Adipocyte (in vitro differentiated cells): Measurements from ENCODE around the gene IPCEF1.
A peak's percentile ranks its signal among the peaks of the same experiment; 100 is the strongest.

Experiments used
- DNase-seq: peaks from one replicate; pipeline ENCODE4 v3.0.0-alpha.2; 2015; ENCODE audit warnings: low read depth
- H3K27me3 ChIP-seq: replicated peaks from 2 replicates; pipeline ENCODE4 v1.7.0; 2013; ENCODE audit warnings: mild to moderate bottlenecking, low read length, moderate library complexity; ENCODE audit not compliant: control insufficient read depth, insufficient read depth
- H3K36me3 ChIP-seq: 2 replicates; pipeline ENCODE4 v1.7.0; 2013; ENCODE audit warnings: low read length, mild to moderate bottlenecking, moderate library complexity; ENCODE audit not compliant: control insufficient read depth, insufficient read depth, severe bottlenecking
- H3K4me1 ChIP-seq: 2 replicates; pipeline ENCODE4 v1.7.0; 2013; ENCODE audit warnings: mild to moderate bottlenecking, low read length, moderate library complexity; ENCODE audit not compliant: control insufficient read depth, insufficient read depth
- H3K4me3 ChIP-seq: 2 replicates; pipeline ENCODE4 v1.7.0; 2013; ENCODE audit warnings: mild to moderate bottlenecking, low read length, moderate library complexity
- H3K9ac ChIP-seq: 2 replicates; pipeline ENCODE4 v1.7.0; 2013; ENCODE audit warnings: mild to moderate bottlenecking, low read length, moderate library complexity
- H3K9me3 ChIP-seq: 2 replicates; pipeline ENCODE4 v1.7.0; 2013; ENCODE audit warnings: mild to moderate bottlenecking, low read length, moderate library complexity; ENCODE audit not compliant: control insufficient read depth

The IPCEF1 gene

DNA sequence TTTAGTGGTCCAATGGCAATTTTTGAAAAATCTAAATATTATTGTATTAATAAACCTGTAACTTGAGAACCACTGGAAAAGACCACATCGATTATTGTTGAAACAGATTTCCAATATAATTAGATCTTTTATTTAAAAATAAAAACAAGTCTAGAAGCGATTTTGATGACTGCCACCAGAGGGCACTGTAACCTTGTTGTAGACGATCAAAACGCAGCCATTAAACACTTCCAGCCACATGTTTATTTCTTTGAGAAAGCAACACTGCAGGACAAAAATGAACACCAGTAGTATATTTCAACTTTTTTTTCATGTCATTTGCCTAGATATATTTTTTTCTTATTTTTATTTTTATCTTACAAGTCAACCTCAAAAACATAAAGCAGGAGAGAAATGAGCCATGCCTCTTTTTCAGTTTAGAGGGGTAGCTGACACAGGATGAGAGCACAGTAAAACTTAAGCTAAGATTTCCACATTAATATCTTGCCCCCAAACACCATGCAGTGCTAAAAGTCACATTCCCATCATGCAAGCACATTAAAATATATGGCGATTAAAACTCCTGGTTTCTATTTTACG, 202.1 kb downstream of the IPCEF1 start:
- Histone ChIP-seq H3K9me3 (no peaks in the 10 kb centered on the region), H3K4me1 (peaks cover 6% of the 10 kb centered on the region), H3K4me3 (no peak overlapping the region), H3K27me3 (peaks cover 10% of the 10 kb centered on the region), H3K36me3 (no peaks in the 10 kb centered on the region), H3K9ac (no peak overlapping the region)
- DNase-seq, result peak; percentile 91

DNA sequence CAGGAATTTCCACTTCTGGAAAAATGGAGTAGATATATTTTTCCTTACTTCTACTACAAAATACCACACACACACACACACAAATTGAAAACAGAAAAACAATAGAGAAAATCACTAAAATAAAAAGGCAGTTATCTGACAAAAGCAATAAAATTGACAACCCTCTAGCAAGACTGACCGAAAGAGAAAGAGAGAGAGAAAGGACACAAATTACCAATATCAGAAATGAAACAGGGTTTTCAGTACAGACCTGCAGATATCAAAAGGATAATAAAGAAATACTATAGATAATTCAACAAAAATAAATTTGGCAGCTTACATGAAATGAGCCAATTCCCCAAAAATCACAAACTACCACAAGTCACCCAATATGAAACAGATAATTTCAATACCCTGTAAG, 212.8 kb downstream of the IPCEF1 start:
- Histone ChIP-seq H3K4me1 (no peaks in the 10 kb centered on the region), H3K4me3 (no peak overlapping the region), H3K9me3 (no peaks in the 10 kb centered on the region), H3K27me3 (peaks cover 3% of the 10 kb centered on the region), H3K9ac (no peak overlapping the region), H3K36me3 (no peaks in the 10 kb centered on the region)
- no peak for DNase-seq

DNA sequence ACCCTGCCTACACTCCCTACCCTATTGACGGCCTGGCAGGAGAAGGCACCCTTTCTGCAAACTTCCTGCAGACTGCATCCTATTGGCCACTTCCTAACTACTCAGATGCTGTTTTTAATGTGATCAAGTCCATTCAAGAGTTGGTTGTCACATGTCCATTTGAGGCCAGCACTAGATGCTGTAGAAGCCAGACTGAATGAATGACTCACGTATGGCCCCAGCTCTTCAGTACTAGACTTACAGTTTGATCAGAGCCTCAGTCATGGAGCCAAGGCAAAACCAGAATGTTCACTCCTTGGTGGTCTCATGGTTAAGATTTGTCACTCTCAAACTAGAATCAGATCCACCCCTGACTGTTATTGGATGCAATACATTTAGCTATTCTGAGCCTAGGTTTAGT, 215.9 kb downstream of the IPCEF1 start:
- no peaks in the 10 kb centered on the region for H3K4me1 ChIP-seq
- DNase-seq, result no peak
- H3K27me3 ChIP-seq, result no peaks in the 10 kb centered on the region
- no peaks in the 10 kb centered on the region for H3K36me3 ChIP-seq
- no peak overlapping the region for H3K9ac ChIP-seq
- H3K9me3 ChIP-seq, result no peaks in the 10 kb centered on the region
- no peak overlapping the region for H3K4me3 ChIP-seq

DNA sequence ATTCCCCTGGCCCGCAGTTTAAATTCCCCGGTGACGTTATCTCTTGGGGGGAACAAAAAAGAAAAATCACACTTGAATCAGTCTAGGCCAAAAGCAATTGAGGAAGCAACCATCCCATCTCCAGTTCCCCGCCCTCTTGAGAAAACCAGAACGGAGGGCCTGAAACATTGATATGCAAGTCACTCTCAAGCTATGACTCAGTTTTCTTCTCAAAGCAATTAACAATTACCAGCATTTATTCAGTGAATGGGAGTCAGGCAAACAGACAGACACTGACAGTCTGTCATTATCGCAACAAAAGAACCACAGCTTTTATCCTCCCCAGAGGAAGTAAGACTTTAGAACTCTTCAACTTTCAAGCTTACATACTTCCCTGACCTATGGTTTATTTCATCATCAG, 216.7 kb downstream of the IPCEF1 start:
- Histone ChIP-seq H3K36me3 (no peaks in the 10 kb centered on the region), H3K4me3 (no peak overlapping the region), H3K4me1 (no peaks in the 10 kb centered on the region), H3K9me3 (no peaks in the 10 kb centered on the region), H3K27me3 (no peaks in the 10 kb centered on the region), H3K9ac (no peak overlapping the region)
- no peak for DNase-seq

GRCh38 chr6:154138793-154139192, 217.8 kb downstream of the IPCEF1 start:
- no peaks in the 10 kb centered on the region for H3K36me3 ChIP-seq
- H3K9me3 ChIP-seq, result no peaks in the 10 kb centered on the region
- H3K27me3 ChIP-seq, result no peaks in the 10 kb centered on the region
- no peaks in the 10 kb centered on the region for H3K4me1 ChIP-seq
- H3K9ac ChIP-seq, result no peak overlapping the region
- no peak for DNase-seq
- no peak overlapping the region for H3K4me3 ChIP-seq

DNA sequence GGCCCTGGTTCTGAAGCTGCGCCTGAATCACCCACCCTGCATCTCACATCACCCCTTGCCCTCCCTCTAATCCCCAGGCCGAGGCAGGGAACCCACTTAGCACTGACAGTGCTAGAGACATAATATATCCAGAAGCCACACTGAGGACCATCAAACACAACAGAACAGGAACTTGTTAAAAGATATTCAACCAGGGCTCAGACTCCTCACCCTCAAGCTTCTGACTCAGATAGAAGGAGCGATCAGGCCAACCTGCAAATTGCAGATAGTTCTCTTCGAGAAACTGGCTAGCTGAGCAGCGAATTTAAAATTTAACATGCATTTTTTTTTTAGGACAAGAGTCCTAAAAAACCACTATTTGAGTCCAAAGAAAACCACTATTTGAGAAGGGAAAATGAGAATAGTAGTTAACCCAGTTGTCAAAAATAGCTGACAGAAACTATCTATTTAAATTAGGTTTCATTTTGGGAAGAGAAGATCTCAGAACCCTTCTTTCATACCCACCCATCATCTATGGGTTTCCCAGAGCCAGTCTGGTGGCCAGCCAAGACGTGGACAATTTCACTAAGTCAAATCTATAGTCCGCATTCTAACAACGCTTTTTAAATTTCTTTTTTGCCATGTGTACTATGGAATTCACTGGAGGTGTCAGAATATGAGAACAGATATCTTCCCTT, 222.0 kb downstream of the IPCEF1 start:
- no peak for DNase-seq
- H3K4me3 ChIP-seq, result no peak overlapping the region
- no peak overlapping the region for H3K9ac ChIP-seq
- H3K9me3 ChIP-seq, result no peaks in the 10 kb centered on the region
- H3K4me1 ChIP-seq, result no peaks in the 10 kb centered on the region
- no peaks in the 10 kb centered on the region for H3K36me3 ChIP-seq
- H3K27me3 ChIP-seq, result no peaks in the 10 kb centered on the region

DNA sequence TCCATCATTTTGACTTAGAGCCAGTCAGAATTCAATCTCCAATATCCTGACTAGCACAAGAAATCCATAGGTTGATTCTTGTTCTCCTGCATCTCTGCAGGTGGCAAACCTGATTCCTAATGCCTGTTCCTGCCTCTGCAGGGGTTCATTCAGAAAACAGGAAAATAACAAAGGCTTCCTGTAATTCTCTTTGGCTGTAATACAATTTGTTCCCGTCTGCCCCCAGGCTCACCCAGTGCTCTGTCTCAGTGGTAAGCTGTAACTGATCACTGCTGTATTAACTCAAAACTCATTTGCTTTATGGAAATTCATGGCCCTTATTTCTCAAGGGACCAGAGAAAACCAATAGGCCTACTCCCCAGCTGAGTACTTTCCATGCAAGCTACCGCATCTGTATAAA, 228.9 kb downstream of the IPCEF1 start:
- H3K4me1 ChIP-seq, result no peaks in the 10 kb centered on the region
- H3K9ac ChIP-seq, result no peak overlapping the region
- no peaks in the 10 kb centered on the region for H3K27me3 ChIP-seq
- H3K9me3 ChIP-seq, result no peaks in the 10 kb centered on the region
- no peak for DNase-seq
- no peak overlapping the region for H3K4me3 ChIP-seq
- H3K36me3 ChIP-seq, result no peaks in the 10 kb centered on the region

GRCh38 chr6:154125421-154125820, 231.2 kb downstream of the IPCEF1 start:
- no peaks in the 10 kb centered on the region for H3K27me3 ChIP-seq
- no peaks in the 10 kb centered on the region for H3K4me1 ChIP-seq
- H3K9me3 ChIP-seq, result no peaks in the 10 kb centered on the region
- no peak for DNase-seq
- no peak overlapping the region for H3K4me3 ChIP-seq
- H3K36me3 ChIP-seq, result no peaks in the 10 kb centered on the region
- no peak overlapping the region for H3K9ac ChIP-seq

DNA sequence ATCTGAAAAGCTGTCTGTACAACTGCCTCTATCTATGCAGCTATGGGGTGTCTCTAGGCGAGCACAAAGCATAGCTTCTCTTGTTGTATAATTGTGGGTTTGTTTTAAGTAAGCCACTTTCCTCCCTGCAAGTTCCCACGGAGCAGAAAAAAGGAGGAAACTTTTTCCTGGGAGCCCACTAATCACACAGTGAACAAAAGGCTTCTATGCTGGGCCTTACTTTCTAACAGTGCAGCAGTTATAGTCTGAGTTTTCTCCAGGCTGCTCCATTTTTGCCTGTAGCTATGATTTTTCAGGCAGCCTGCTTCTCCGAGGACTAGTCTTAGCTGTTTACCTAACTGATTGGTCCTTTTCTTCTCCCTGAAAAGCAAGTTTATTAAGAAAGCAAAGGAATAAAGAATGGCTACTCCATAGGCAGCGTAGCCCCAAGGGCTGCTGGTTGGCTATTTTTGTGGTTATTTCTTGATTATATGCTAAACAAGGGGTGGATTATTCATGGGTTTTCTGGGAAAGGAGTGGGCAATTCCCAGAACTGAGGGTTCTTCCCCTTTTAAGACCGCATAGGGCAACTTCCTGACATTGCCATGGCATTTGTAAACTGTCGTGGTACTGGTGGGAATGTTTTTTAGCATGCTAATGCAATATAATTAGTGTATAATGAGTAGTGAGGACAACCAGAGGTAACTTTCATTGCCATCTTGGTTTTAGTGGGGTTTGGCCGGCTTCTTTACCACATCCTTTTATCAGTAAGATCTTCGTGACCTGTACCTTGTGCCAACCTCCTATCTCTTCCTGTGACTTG, 233.2 kb downstream of the IPCEF1 start:
- no peak for DNase-seq
- no peak overlapping the region for H3K4me3 ChIP-seq
- no peaks in the 10 kb centered on the region for H3K4me1 ChIP-seq

DNA sequence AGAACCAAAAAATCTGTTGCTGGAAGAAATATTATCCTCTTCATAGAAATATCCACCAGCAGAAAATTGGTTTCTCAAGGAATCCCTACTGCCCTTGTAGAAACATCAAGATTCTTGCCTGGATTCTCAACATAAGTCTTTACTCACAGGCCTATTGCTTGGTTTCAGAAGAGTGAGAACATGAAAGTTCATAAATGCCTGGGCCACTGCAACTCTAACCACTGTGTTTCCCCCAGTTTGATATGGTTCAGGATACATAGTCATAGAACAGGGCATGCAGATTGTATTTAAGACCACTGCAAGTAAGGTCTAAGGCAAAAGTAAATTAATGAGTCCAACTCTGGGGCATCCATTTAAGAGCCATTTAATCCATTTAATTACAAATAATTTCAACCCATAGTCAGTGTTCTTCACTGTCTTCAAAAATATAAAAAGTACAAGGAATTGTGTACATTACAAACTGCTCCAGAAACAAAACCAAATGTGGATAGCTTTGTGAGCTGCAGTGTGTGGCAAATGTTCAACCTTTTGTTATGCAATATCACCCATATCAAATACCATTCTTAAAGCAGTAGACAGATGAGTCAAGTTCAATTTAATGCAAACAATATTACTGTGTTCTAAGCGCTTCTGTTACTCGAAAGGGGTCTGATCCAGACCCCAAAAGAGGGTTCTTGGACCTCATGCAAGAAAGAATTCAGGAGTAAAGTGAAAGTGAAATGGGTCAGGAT, 234.2 kb downstream of the IPCEF1 start:
- no peak overlapping the region for H3K9ac ChIP-seq
- H3K9me3 ChIP-seq, result no peaks in the 10 kb centered on the region
- no peak overlapping the region for H3K4me3 ChIP-seq
- H3K27me3 ChIP-seq, result no peaks in the 10 kb centered on the region
- H3K4me1 ChIP-seq, result no peaks in the 10 kb centered on the region
- H3K36me3 ChIP-seq, result no peaks in the 10 kb centered on the region
- DNase-seq, result peak; percentile 35

More for the DNA sequence above, 233.2 kb downstream of the IPCEF1 start:
- no peaks in the 10 kb centered on the region for H3K36me3 ChIP-seq
- H3K9ac ChIP-seq, result no peak overlapping the region
- no peaks in the 10 kb centered on the region for H3K9me3 ChIP-seq
- no peaks in the 10 kb centered on the region for H3K27me3 ChIP-seq

- Histone ChIP-seq H3K4me3 (no peak overlapping the region), H3K27me3 (no peaks in the 10 kb centered on the region), H3K4me1 (no peaks in the 10 kb centered on the region), H3K36me3 (no peaks in the 10 kb centered on the region), H3K9me3 (no peaks in the 10 kb centered on the region), H3K9ac (no peak overlapping the region)
- no peak for DNase-seq
Observed at GRCh38 chr6:154117485-154117884, 239.1 kb downstream of the IPCEF1 start.
